IPS-15b (cell line): Measurements from ENCODE around the gene SLFN12.

Experiments used
- H3K27me3 ChIP-seq: one replicate; pipeline ENCODE4 v1.6.1; 2013; ENCODE audit warnings: low read length; ENCODE audit not compliant: control insufficient read depth, insufficient read depth
- H3K36me3 ChIP-seq: one replicate; pipeline ENCODE4 v1.6.1; 2013; ENCODE audit warnings: low read length; ENCODE audit not compliant: control insufficient read depth, insufficient read depth
- H3K4me1 ChIP-seq: one replicate; pipeline ENCODE4 v1.6.1; 2013; ENCODE audit warnings: mild to moderate bottlenecking, low read length; ENCODE audit not compliant: control insufficient read depth, insufficient read depth
- H3K4me3 ChIP-seq: one replicate; pipeline ENCODE4 v1.5.1; 2013; ENCODE audit warnings: low read depth, low read length
- H3K9ac ChIP-seq: one replicate; pipeline ENCODE4 v1.6.1; 2013; ENCODE audit warnings: low read depth, mild to moderate bottlenecking, low read length
- H3K9me3 ChIP-seq: one replicate; pipeline ENCODE4 v1.6.1; 2013; ENCODE audit warnings: mild to moderate bottlenecking, low read length; ENCODE audit not compliant: control insufficient read depth, insufficient read depth

Gene SLFN12

DNA sequence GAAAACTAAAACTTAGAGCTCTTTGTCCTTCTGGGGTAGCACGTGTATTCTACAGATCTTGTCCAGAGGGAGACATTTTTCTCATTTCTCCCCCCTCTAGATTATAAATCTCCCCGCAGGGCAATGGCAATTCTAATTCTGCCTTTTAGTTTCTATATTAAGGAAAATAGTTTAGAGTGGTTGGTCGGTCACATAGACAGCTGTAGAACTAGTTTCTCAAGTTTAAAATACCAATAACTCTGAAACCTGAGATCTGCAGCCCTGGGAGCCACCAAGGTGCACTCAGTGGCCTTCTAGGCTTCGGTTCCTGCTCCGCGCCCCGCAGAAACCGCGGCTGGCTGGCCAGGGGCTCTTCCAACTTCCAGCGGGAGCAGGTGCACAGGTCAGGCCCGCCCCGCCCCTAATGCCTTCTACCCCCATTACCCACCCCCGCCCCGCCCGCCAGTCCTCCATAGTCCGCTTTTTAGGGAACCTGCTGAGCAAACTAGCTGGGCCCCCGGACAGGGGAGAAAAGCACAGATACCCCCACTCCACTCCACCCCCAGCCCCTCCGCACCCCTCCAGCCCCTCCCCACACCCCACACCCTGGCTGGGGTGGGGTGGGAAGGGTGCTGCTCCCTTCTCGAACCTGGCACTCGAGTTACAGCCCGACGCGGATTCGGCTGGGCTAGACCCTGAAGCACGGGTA lies 59.3 kb downstream of the SLFN12 start:
- no peak overlapping the region for H3K9ac ChIP-seq
- no peaks in the 10 kb centered on the region for H3K9me3 ChIP-seq
- H3K4me3 ChIP-seq = peak overlapping the region; percentile 48
- peaks cover 7% of the 10 kb centered on the region for H3K4me1 ChIP-seq
- H3K36me3 ChIP-seq = no peaks in the 10 kb centered on the region
- H3K27me3 ChIP-seq = peaks cover 98% of the 10 kb centered on the region

DNA sequence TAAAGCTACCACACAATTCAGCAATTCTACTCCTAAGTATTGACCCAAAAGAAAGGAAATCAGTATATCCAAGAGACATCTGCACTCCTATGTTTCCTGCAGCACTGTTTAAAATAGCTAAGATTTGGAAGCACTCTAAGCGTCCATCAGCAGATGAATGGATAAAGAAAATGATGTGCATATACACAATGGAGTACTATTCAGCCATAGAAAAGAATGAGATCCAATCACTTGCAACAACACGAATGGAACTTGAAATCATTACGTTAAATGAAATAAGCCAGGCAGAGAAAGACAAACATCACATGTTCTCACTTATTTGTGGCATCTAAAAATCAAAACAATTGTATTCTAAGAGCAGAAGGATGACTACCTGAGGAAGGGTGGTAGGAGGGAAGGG lies 60.4 kb downstream of the SLFN12 start:
- no peaks in the 10 kb centered on the region for H3K9me3 ChIP-seq
- H3K4me1 ChIP-seq = peaks cover 7% of the 10 kb centered on the region
- no peak overlapping the region for H3K4me3 ChIP-seq
- H3K36me3 ChIP-seq = no peaks in the 10 kb centered on the region
- H3K27me3 ChIP-seq = peaks cover 97% of the 10 kb centered on the region
- no peak overlapping the region for H3K9ac ChIP-seq

DNA sequence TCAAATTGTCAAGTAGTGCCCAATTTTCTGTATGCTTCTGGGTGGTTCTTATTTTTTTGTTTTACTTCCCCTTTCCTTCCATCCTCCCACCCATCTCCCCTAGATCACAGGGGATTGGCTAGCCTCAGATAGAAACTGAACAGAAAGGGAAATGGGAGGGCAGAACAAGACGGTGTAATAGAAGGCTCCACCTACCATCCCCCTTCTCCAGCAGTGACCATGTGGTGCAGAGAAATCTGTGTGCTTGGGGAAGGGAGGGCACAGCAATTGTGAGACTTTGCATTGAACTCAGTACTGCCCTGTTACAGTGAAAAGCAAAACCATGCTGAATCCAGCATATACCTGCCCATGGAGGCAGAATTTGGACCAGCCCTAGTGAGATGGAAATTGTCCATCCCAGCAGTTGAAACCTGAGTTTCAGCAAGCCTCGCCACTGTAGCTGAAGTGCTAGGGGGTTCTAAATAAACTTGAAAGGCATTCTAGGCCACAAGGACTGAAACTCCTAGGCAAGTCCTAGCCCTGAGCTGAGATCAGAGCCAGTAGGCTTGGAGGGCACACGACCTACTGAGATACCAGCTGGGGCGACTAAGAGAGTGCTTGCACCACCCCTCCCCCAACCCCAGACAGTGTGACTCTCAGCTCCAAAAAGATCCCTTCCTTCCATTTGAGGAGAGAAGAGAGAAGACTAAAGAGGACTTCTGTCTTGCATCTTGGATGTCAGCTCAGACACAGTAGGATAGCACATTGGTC lies 64.0 kb downstream of the SLFN12 start:
- Histone ChIP-seq H3K36me3 (no peaks in the 10 kb centered on the region), H3K9me3 (no peaks in the 10 kb centered on the region), H3K4me1 (peaks cover 7% of the 10 kb centered on the region), H3K4me3 (peak overlapping the region; percentile 30), H3K27me3 (peaks cover 79% of the 10 kb centered on the region), H3K9ac (no peak overlapping the region)

DNA sequence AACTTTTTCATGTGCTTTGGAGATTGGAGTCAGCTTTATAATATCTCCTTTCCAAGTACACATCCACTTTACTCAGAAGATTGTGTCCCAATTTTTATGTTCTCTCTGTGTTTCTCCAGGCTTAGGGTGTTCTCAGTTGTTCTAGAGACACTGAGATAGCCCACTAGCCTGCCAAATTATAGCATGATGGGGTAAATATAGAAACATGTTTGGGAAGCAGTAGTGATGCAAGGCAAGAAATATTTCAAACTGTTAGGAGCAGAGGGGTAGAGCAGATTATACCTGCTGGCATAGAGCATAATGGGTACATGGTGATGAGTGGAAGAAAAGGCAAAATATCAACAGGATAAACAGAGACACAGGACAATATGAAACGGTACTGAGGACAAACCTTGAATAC lies 71.3 kb downstream of the SLFN12 start:
- Histone ChIP-seq H3K4me1 (no peaks in the 10 kb centered on the region), H3K27me3 (peaks cover 50% of the 10 kb centered on the region), H3K4me3 (no peak overlapping the region), H3K9me3 (no peaks in the 10 kb centered on the region), H3K36me3 (no peaks in the 10 kb centered on the region), H3K9ac (no peak overlapping the region)
